Fibroblast of skin of left biceps (primary cell): ENCODE results near the gene ACE2.

Source experiments
- DNase-seq, 2 experiments: peaks; one replicate each; pipeline ENCODE4 v3.0.0-alpha.2; 2013; ENCODE audit warnings: low read depth in 2 of 2

The ACE2 gene

GRCh38 chrX:15511563-15511962 is 89.2 kb downstream of the ACE2 start:
- DNase-seq: no peak
